Upper lobe of left lung (tissue), 4 donors: ENCODE data around the gene CDH13.

Experiments
- POLR2A ChIP-seq, 4 donors: fragments of 450-650 bp; IDR thresholded peaks; one replicate each; pipeline ENCODE4 v1.5.1; 2016 to 2017; ENCODE audit warnings: antibody characterized with exemption in 4 of 4, mild to moderate bottlenecking in 2 of 4
- TF ChIP-seq, protein P1 (sequence below), 6 experiments: fragments of 450-650 bp in 4 of 6; fragments of 200-600 bp in 2 of 6; sonication (generic) in 2 of 6; IDR thresholded peaks; one replicate each; pipeline ENCODE4 v1.5.1; 2016 to 2019; ENCODE audit warnings: antibody characterized with exemption in 6 of 6

DNA sequence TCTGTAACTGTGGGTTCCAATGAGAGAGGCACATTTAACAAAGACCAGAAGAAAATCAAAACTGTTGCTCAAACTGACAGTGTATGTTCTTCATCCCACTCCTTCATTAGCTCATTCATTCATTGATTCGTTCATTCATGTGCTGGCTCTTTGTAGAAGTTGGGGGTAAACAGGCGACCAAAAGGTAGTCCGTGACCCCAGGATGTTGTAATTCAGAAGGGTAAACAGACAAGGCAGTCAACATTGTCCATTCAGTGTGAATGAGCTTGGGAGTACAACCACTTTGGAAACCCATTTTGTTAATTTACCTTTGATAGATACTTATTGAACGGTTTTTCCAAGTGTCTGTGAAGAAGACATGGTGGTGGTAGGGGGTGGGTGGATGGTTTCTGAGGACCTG, 26.1 kb downstream of the CDH13 start:
- TF ChIP-seq, protein P1, sequence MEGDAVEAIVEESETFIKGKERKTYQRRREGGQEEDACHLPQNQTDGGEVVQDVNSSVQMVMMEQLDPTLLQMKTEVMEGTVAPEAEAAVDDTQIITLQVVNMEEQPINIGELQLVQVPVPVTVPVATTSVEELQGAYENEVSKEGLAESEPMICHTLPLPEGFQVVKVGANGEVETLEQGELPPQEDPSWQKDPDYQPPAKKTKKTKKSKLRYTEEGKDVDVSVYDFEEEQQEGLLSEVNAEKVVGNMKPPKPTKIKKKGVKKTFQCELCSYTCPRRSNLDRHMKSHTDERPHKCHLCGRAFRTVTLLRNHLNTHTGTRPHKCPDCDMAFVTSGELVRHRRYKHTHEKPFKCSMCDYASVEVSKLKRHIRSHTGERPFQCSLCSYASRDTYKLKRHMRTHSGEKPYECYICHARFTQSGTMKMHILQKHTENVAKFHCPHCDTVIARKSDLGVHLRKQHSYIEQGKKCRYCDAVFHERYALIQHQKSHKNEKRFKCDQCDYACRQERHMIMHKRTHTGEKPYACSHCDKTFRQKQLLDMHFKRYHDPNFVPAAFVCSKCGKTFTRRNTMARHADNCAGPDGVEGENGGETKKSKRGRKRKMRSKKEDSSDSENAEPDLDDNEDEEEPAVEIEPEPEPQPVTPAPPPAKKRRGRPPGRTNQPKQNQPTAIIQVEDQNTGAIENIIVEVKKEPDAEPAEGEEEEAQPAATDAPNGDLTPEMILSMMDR (IDR thresholded peaks at IDR 0.05): no peak
- TF ChIP-seq POLR2A (IDR thresholded peaks at IDR 0.05): no peak
